Measurements from ENCODE around the gene BAIAP3. TPM values are rescaled to one million over a fixed set of nuclear protein-coding genes. Genes with fewer than 3 reads are reported as not detected.
A peak's percentile ranks its signal among the peaks of the same experiment; 100 is the strongest.
"Not testable (repeated sequence)": the region's sequence is repeated elsewhere in the genome, so short reads cannot be mapped to it uniquely, and the experiment has no call there.

The BAIAP3 gene
- total RNA-seq, 2 experiments from 2014 or later, result 27.4 to 31.2 TPM

- H3K36me3 Mint-ChIP-seq; H3K9me3 Mint-ChIP-seq; H3K4me3 Mint-ChIP-seq; H3K4me1 Mint-ChIP-seq; H3K27ac Mint-ChIP-seq; ATAC-seq (ENCODE audit: low read depth); POLR2A ChIA-PET; DNase-seq: not testable (repeated sequence)
- peaks cover 15% of the 10 kb centered on the region for H3K27me3 Mint-ChIP-seq
Measured at GRCh38 chr16:1328136-1328535, 5.3 kb upstream of the BAIAP3 start.

- H3K4me3 Mint-ChIP-seq; H3K27ac Mint-ChIP-seq; H3K9me3 Mint-ChIP-seq; DNase-seq; POLR2A ChIA-PET; ATAC-seq (ENCODE audit: low read depth); H3K36me3 Mint-ChIP-seq; H3K4me1 Mint-ChIP-seq: not testable (repeated sequence)
- H3K27me3 Mint-ChIP-seq, result peaks cover 15% of the 10 kb centered on the region
Measured at GRCh38 chr16:1328961-1329360, 4.5 kb upstream of the BAIAP3 start.

- Mint-ChIP-seq H3K27ac (no peak overlapping the region), H3K36me3 (no peaks in the 10 kb centered on the region), H3K4me1 (peaks cover 3% of the 10 kb centered on the region), H3K27me3 (peaks cover 25% of the 10 kb centered on the region), H3K9me3 (no peaks in the 10 kb centered on the region), H3K4me3 (no peak overlapping the region)
- no peak for DNase-seq
- POLR2A ChIA-PET, result interaction anchor here (0.8 kb wide), 1 partner anchor 21 kb away, joined by 3 read pairs; the partner anchor contains the start of gene UBE2I
- ATAC-seq (ENCODE audit: low read depth), result no peak
Measured at GRCh38 chr16:1330260-1330914, 3.1 kb upstream of the BAIAP3 start.

GRCh38 chr16:1330931-1331711 lies 2.3 kb upstream of the BAIAP3 start:
- Mint-ChIP-seq H3K27me3 (peaks cover 31% of the 10 kb centered on the region), H3K4me3 (no peak overlapping the region), H3K4me1 (peaks cover 3% of the 10 kb centered on the region), H3K36me3 (no peaks in the 10 kb centered on the region), H3K9me3 (no peaks in the 10 kb centered on the region), H3K27ac (no peak overlapping the region)
- POLR2A ChIA-PET, result interaction anchor here (0.8 to 1.2 kb wide), 2 partner anchors 20 to 22 kb away, joined by 3 read pairs; partner anchors contain the start of genes GNPTG, TSR3 and UBE2I
- DNase-seq, result no peak
- ATAC-seq (ENCODE audit: low read depth), result no peak

- peaks cover 32% of the 10 kb centered on the region for H3K27me3 Mint-ChIP-seq
- no peak for DNase-seq
- peaks cover 3% of the 10 kb centered on the region for H3K4me1 Mint-ChIP-seq
- POLR2A ChIA-PET, result interaction anchor here (1.0 to 2.2 kb wide), 4 partner anchors 11 to 23 kb away, joined by 3 to 9 read pairs (median 4); partner anchors contain the start of genes GNPTG, TSR3 and UBE2I
- H3K36me3 Mint-ChIP-seq, result no peaks in the 10 kb centered on the region
- H3K27ac Mint-ChIP-seq, result peak overlapping the region; percentile 42
- peak; percentile 41 for ATAC-seq (ENCODE audit: low read depth)
- peak overlapping the region; percentile 25 for H3K4me3 Mint-ChIP-seq
- H3K9me3 Mint-ChIP-seq, result no peaks in the 10 kb centered on the region
Measured at GRCh38 chr16:1331712-1332617, 1.5 kb upstream of the BAIAP3 start.

GRCh38 chr16:1332618-1333148 lies 762 bp upstream of the BAIAP3 start:
- H3K27me3 Mint-ChIP-seq, result peaks cover 32% of the 10 kb centered on the region
- no peak for DNase-seq
- no peak overlapping the region for H3K27ac Mint-ChIP-seq
- no peaks in the 10 kb centered on the region for H3K9me3 Mint-ChIP-seq
- peaks cover 3% of the 10 kb centered on the region for H3K4me1 Mint-ChIP-seq
- POLR2A ChIA-PET, result interaction anchor here (1.0 to 2.2 kb wide), 4 partner anchors 10 to 24 kb away, joined by 3 to 9 read pairs (median 4); partner anchors contain the start of genes GNPTG, TSR3 and UBE2I
- H3K4me3 Mint-ChIP-seq, result no peak overlapping the region
- no peaks in the 10 kb centered on the region for H3K36me3 Mint-ChIP-seq
- ATAC-seq (ENCODE audit: low read depth), result no peak

GRCh38 chr16:1333854-1334700 lies 632 bp downstream of the BAIAP3 start:
- no peak overlapping the region for H3K4me3 Mint-ChIP-seq
- peaks cover 32% of the 10 kb centered on the region for H3K27me3 Mint-ChIP-seq
- POLR2A ChIA-PET, result interaction anchor here (2.2 kb wide), 1 partner anchor 25 kb away, joined by 9 read pairs; the partner anchor contains the start of gene UBE2I
- no peak overlapping the region for H3K27ac Mint-ChIP-seq
- peaks cover 3% of the 10 kb centered on the region for H3K4me1 Mint-ChIP-seq
- ATAC-seq (ENCODE audit: low read depth) (no peak), DNase-seq (no peak)
- H3K9me3 Mint-ChIP-seq, result no peaks in the 10 kb centered on the region
- no peaks in the 10 kb centered on the region for H3K36me3 Mint-ChIP-seq

GRCh38 chr16:1334739-1335138 lies 1.3 kb downstream of the BAIAP3 start:
- no peak for ATAC-seq (ENCODE audit: low read depth)
- H3K36me3 Mint-ChIP-seq, result no peaks in the 10 kb centered on the region
- POLR2A ChIA-PET, result interaction anchor here (0.8 to 1.0 kb wide), 2 partner anchors 14 to 30 kb away, joined by 3 read pairs; no protein-coding TSS in a partner anchor
- H3K4me1 Mint-ChIP-seq, result peaks cover 3% of the 10 kb centered on the region
- no peak overlapping the region for H3K4me3 Mint-ChIP-seq
- H3K27ac Mint-ChIP-seq, result no peak overlapping the region
- peaks cover 32% of the 10 kb centered on the region for H3K27me3 Mint-ChIP-seq
- DNase-seq, result no peak
- no peaks in the 10 kb centered on the region for H3K9me3 Mint-ChIP-seq

- Mint-ChIP-seq H3K9me3 (no peaks in the 10 kb centered on the region), H3K27me3 (peaks cover 32% of the 10 kb centered on the region), H3K27ac (no peak overlapping the region), H3K4me3 (no peak overlapping the region), H3K4me1 (peaks cover 3% of the 10 kb centered on the region), H3K36me3 (no peaks in the 10 kb centered on the region)
- POLR2A ChIA-PET, result interaction anchor here (0.7 to 1.4 kb wide), 4 partner anchors 14 to 31 kb away, joined by 3 to 5 read pairs (median 3); partner anchors contain the start of gene UBE2I
- ATAC-seq (ENCODE audit: low read depth) (no peak), DNase-seq (no peak)
Measured at GRCh38 chr16:1335211-1335971, 1.9 kb downstream of the BAIAP3 start.

GRCh38 chr16:1335996-1336395 lies 2.6 kb downstream of the BAIAP3 start:
- Mint-ChIP-seq H3K4me1 (peaks cover 3% of the 10 kb centered on the region), H3K4me3 (no peak overlapping the region), H3K27me3 (peaks cover 32% of the 10 kb centered on the region), H3K36me3 (no peaks in the 10 kb centered on the region), H3K27ac (no peak overlapping the region), H3K9me3 (no peaks in the 10 kb centered on the region)
- DNase-seq (no peak), ATAC-seq (ENCODE audit: low read depth) (no peak)
- POLR2A ChIA-PET, result interaction anchor here (0.7 to 1.4 kb wide), 3 partner anchors 13 to 30 kb away, joined by 3 to 5 read pairs (median 3); partner anchors contain the start of gene UBE2I

- POLR2A ChIA-PET, result interaction anchor here (1.4 kb wide), 1 partner anchor 27 kb away, joined by 5 read pairs; the partner anchor contains the start of gene UBE2I
- H3K27ac Mint-ChIP-seq, result no peak overlapping the region
- no peak for ATAC-seq (ENCODE audit: low read depth)
- peaks cover 27% of the 10 kb centered on the region for H3K27me3 Mint-ChIP-seq
- no peak overlapping the region for H3K4me3 Mint-ChIP-seq
- no peaks in the 10 kb centered on the region for H3K9me3 Mint-ChIP-seq
- no peak for DNase-seq
- peaks cover 2% of the 10 kb centered on the region for H3K4me1 Mint-ChIP-seq
- H3K36me3 Mint-ChIP-seq, result no peaks in the 10 kb centered on the region
Measured at GRCh38 chr16:1336619-1337018, 3.2 kb downstream of the BAIAP3 start.

Data from activated naive CD8-positive, alpha-beta T cell treated with anti-CD3 and anti-CD28 coated beads, Interleukin-2, amount 10 ng/mL, durations not matched to agents 7 days and 5 days (primary cell).